GM21529 (cell line): Measurements from ENCODE around the gene FBXL5.
A peak's percentile ranks its signal among the peaks of the same experiment; 100 is the strongest.
"Not testable (repeated sequence)": the region's sequence is repeated elsewhere in the genome, so short reads cannot be mapped to it uniquely, and the experiment has no call there.

Source experiments
- ATAC-seq: cut with Tn5 transposase; IDR thresholded peaks from one replicate; pipeline ENCODE4 v1.9.1; 2021; ENCODE audit not compliant: unreplicated experiment

The FBXL5 gene

GRCh38 chr4:15652841-15653240 lies 2.3 kb downstream of the FBXL5 start:
- no peak for ATAC-seq

DNA sequence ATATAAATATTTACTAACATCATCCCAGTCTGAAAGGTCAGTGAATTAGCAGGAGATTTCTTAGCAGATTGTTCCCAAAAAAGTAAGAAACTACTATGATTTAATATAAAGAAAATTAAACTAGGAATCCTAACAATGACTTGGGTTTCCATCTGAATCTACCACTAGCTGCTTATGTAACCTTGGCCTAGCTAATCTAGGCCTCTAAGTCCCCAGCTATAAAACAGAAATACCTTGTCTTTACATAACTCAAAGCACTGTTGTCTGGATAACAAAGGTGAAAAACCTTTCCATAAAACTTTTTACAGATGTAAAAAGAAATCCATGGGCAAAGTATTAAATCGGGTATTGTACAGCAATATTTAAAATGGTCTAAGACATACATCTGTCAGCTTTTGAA lies 3.0 kb downstream of the FBXL5 start:
- ATAC-seq: no peak

DNA sequence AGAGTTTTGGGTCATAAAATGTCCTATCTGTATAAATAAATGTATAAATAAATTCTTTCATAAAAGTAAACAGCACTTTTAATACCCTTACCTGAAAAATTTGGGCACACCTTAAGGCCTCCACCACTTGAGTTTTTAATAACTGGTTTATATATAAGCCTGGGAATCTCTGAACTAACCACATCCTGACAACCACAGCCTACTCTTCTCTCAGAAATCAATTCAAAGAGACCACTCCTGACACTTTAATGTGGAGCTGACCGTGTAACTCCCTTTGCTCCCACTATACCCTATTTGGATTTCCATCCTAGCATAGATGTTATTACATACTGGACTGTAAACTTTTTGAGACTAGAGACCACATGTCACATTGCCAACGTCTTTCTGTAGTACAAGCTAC lies 3.5 kb downstream of the FBXL5 start:
- ATAC-seq: no peak

DNA sequence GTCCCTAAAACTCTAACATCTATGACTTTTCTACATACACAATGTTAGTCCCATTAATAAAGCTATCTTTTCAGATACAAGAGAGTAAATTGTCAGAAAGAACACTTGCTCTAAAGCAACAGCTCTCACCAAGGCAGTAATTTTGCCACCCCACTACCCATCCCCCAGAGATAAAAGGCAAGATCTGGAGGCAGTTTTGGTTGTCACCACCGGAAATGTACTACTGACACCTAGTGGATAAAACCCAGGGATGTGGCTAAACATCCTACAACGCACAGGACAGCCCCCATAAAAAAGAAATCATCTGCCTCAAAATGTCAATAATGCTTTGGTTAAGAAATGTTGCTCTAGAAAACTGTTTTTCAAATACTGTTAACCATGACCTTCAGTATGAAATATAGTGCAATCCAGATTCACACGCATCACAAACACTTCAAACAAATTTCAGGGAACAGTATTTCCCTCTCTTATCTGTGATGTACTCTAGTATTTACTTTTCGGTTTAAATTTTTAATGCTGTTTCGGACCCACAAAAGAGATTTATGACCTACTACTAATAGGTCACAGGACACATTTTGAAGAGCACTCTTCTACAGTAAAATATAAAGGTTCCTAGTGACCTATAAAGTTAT lies 5.1 kb downstream of the FBXL5 start:
- peak; percentile 45 for ATAC-seq

DNA sequence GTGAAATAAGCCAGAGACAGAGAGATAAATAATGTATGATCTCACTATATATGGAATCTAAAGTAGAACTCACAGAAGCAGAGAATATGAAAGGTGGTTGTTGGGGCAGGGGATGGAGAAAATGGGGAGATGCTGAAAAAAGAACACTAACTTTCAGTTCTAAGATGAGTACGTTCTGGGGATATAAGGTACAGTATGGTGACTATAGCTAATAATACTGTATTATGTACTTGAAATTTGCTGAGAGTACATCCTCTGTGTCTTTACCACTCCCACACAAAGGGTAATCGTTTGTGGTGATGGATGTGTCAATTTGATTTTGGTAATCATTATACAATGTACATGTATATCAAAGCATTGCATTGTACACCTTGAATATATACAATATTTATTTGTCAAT lies 6.6 kb downstream of the FBXL5 start:
- ATAC-seq: peak; percentile 45

DNA sequence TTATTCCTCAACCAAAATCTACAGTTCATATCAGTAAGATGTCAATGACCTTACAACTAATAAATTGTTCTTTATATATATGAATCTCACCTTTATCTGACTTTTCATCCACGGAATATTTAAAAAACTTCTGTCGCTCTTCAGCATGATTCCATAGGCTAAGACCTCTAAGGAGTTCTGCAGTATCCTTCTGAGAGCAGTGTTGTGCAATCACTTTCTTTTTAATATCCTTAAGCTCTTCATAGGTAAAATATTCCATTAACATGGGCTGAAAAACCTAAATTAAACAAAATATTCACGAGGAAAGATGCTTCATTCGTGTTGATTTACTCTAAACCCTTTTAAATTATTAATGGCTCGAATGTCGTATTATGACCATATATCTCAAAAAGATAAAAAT lies 16.7 kb downstream of the FBXL5 start:
- ATAC-seq: no peak

- no peak for ATAC-seq
These were observed 18.3 kb downstream of the FBXL5 start for GRCh38 chr4:15636818-15637217.

DNA sequence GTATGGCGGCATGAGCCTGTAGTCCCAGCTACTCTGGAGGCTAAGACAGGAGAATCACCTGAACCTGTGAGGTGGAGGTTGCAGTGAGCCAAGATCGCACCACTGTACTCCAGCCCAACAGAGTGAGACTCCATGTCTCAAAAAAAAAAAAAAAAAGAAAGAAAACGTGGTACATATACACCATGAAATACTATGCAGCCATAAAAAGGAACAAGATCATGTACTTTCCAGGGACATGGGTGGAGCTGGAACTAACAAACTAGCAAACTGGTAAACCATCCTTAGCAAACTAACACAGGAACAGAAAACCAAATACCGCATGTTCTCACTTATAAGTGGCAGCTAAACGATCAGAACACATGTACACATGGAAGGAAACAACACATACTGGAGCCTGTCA lies 37.8 kb downstream of the FBXL5 start:
- ATAC-seq: not testable (repeated sequence)

- ATAC-seq: not testable (repeated sequence)
These were observed 40.3 kb downstream of the FBXL5 start for GRCh38 chr4:15614891-15615290.

DNA sequence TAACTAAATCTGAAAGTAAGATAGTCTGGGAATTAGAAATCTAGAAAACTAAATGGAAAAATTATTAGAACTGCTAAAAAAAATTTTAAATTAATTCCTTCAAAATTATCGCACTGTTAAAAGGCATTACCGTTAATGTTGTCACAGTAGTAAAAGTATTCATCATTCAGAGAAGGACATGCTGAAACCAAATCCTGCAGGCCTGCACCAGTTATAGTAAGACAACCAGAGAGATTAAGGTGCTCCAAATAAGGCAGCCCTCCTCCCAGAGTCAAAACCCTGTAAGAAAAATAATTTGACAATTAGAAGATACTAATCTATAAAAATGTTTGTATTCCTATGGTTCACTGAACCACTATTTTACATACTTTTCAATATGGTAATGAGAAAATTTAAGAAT lies 43.0 kb downstream of the FBXL5 start:
- ATAC-seq: no peak

DNA sequence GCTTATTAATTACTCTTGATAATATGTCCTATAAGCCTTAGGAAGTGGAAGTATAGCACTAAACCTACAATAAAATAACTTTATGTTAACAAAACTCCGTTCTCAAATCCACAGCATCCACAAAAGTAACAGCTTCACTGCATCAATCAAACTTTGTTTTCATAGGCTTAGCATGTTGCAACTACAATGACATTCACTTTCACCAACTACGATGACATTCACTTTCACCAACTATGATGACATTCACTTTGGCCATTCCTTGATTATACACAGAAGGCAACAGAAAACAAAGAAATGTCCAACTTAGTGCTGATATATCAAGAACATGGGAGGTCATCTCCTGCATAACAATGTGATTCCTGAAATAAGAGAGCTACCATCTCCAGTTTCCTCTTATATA lies 44.3 kb downstream of the FBXL5 start:
- no peak for ATAC-seq

GRCh38 chr4:15605537-15605936 lies 49.6 kb downstream of the FBXL5 start:
- ATAC-seq: no peak

DNA sequence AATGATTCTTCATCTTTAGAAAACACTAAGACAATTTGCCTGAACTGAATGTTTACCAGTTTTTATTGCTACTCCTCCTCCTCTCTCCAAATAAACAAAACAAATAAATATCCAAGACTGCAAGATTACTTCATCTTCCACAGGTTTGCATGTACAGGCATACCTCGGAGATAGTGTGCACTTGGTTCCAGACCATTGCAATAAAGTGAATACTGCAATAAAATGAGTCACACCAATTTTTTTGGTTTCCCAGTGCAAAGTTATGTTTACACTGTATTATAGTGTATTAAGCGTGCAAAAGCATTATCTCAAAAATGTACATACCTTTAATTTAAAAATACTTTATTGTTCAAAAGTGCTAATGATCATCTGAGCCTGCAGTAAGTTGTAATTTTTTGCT lies 53.3 kb downstream of the FBXL5 start:
- ATAC-seq: no peak

DNA sequence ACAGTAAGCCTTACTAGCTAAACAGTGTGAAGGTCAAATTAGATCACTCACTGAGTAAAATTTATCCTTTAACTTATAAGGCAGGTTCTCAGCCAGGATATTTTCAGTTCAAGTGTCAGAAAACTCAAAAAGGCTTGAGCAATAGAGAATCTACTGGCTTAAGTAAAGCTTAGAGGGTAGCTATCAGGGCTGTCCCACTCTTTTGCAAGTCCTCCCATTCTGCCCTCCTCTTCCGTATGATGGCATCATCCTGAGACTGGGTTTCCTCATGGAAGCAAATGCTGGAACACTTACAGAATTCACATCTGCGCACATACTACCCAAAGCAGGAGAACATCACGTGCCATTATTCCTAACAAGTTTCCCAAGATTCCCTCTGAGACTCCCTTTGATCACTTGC lies 55.0 kb downstream of the FBXL5 start:
- ATAC-seq: no peak

DNA sequence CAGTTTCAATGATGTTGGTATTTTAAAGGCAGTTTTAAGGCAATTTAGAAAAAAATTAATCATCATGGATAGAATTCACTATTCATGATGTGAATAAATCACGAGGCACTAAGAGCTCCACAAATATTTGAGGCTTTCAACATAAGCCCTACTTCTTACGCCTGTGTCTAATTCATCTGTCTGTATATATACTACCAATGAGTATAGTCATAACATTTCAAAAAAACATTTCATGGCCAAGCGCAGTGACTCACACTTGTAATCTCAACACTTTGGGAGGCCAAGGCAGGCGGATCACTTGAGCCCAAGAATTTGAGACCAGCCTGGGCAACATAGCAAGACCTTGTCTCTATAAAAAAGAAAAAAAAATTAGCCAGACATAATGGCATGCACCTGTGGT lies 56.5 kb downstream of the FBXL5 start:
- ATAC-seq: no peak

DNA sequence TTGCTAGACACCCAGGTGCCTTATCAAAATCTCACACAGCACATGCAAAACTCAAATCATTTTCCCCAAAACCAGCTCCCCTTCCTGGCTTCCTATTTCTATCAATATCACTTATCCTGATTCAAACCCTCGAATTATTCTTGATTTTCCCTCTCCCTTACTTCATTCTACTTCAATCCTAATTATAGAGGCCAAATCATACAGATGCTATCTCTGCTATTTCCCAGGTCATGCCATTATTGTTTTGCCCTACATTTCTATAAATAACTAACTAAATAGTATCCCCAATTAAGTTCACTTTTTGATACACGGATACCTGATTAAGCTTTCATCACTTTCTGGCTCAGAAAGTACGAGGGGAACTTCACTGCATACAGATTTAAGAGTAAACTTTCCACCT lies 62.4 kb downstream of the FBXL5 start:
- ATAC-seq: no peak

GRCh38 chr4:15587649-15588048 lies 67.5 kb downstream of the FBXL5 start:
- ATAC-seq: no peak

DNA sequence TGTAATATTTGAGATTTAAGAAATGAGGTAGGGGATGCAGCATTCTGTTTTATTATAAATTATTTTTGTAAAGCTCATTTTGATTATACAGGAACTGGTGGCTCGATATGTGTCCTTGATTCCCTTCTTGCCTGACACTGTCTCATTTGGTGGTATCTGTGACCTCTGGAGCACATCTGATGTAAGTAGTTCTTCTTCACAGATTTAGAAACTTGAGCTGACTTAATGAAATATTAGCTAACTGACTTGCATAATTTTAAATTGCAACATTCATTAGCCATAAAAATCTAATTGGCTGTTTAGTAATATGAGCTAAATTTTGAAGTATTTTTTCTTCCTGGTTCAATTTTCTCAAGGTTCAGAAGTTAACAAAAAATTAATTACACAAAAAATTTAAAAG lies 69.1 kb downstream of the FBXL5 start:
- ATAC-seq: no peak

- ATAC-seq: no peak
These were observed 69.8 kb downstream of the FBXL5 start for GRCh38 chr4:15585331-15585730.

- ATAC-seq: no peak
These were observed 70.4 kb downstream of the FBXL5 start for GRCh38 chr4:15584785-15585184.

DNA sequence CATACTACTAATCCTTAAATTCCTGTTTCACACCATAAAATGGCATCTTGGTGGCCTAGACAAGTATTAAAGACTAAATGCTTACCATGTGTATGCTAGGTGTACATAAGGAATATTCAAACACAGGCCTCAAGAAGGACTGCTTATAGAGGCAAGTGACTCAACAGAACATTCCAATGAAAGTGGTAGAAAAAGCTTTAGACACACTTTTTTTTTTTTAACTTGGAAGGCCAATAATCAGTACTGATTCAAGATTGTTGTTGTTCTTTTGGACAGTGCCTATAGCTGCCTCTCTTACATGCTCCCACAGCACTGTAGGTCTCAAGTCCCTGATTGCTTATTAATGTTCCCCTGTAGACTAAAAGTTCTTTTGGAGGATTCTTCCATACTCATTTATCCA lies 77.6 kb downstream of the FBXL5 start:
- ATAC-seq: no peak

GRCh38 chr4:15575966-15576365 lies 79.2 kb downstream of the FBXL5 start:
- ATAC-seq: no peak

DNA sequence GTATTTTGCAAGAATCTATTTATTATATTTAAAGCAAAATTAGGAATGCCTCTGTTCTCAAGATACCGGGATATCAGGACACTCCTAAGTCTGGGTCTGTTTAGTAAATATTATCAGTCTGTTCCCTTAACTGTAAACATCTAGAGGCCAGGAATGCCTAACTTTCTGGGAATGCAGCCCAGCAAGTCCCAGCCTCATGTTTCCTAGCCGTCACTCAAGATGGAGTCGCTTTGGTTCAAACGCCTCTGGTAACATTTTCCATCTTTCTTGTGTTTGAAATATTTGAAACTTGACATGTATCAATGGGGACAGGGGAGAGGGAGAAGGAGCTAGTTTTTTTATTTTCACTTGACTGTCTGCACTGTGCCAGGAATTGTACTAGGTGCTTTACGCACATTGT lies 85.4 kb downstream of the FBXL5 start:
- no peak for ATAC-seq

GRCh38 chr4:15568821-15569220 lies 86.3 kb downstream of the FBXL5 start:
- ATAC-seq: no peak
